ENCODE results near the gene SMARCD2.

SMARCD2 gene

GRCh38 chr17:63830904-63831491 lies 11.5 kb downstream of the SMARCD2 start:
- no peak for DNase-seq

DNA sequence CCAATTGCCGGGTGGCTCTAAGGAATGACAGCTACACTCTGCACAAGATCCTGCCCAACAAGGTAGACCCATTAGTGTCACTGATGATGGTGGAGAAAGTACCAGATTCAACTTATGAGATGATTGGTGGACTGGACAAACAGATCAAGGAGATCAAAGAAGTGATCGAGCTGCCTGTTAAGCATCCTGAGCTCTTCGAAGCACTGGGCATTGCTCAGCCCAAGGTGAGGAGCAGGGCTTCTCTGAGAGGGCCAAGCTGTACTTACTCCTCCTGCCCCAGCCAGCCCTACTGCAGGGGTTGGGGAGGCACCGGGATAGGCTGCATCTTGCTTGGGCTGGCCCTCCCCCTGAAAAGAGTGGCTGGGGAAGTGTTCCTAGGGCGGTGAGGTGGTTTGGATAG lies 12.2 kb downstream of the SMARCD2 start:
- no peak for DNase-seq

DNA sequence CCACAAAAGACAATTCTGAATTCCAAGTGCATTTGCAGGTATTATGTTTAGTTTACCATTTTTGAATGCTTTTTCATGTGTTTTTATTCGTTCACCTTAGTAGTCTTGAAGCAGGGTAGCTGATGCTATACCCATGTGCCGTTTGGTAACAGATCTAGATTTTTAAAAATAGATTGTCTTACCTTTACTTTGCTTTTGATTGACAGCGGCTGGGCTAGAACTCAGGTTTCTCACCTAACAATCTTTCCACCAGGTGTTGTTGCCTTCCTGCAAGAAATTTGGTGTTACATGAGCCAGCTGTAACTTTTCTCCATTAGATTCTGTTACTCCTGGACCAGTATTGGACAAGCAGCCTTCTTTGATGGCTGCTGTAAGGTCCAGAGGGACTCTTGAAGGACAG lies 13.5 kb downstream of the SMARCD2 start:
- DNase-seq: no peak

- peak; percentile 43 for DNase-seq
These were observed 14.7 kb downstream of the SMARCD2 start for GRCh38 chr17:63827801-63828221.

DNA sequence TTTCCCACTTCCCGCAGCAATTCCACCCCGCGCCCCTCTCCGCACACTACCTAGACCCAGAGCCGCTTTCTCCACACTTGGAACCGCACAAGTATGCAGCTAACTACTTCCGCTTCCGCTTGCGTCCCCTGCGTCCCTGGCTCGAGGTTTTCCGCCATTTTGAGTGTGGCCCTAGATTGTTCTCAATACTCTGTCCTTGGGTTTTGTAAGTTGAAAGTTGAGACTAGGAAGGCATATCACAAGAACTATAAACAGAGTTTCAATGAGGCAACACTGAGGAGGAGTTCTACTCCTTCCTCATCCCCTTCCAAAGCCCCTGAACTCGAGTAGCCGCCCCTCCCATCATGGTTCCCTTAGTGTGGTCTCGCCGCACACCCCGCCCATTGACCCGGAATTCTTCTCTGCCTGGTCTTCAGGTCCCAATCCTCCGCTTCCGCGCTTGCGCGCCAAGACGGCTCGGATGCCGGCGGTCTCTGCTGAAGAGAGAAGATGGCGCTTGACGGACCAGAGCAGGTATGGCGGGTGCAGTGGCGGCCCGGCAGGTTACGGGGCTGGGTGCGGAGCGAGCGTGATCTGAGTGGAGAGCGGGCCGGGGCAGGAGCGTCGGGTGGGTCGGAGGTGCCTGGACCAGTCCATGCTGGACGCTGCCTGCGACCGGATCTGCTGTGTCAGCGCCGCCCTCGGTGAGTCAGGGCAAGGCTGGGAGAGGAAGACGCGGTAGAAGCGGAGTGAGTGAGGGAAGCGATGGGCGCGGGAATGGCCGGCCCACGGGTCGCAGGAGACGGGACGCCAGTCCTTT lies 15.3 kb downstream of the SMARCD2 start, which contains the start of the genes FTSJ3 and PSMC5:
FTSJ3 (minus strand) TSS at position 662 of the 799 bp plus-strand sequence. CDS start 761 bp downstream, outside the sequence.
PSMC5 (plus strand) TSS at position 430 of the 799 bp plus-strand sequence; CDS start at position 490, 60 bp downstream.
- DNase-seq: peak; percentile 98

DNA sequence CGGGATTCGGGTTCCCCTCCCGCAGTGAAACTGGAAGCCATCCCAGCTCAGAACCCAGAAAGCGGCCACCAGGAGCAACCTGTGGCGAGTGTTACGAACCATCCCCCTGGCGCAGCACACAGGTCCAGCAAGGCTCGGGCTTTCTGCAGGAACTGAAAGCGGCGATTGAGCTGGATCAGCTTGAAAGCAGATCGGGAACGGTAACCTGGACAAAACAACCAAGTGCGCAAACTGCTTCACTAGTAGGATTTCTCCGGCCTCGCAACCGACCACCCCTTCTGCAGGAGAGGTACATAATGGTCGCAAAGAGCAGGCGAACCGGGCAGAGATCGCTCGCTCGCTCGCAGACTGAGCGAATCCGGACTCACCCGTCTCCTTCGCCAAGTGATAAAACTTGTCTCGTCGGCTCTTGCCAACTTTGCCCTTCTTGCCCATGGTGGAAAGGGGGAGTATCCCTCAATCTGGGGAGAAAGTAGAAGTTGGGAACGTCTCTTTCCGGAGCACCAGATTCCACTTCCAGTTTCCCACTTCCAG lies 15.9 kb downstream of the SMARCD2 start:
- DNase-seq: peak; percentile 53

DNA sequence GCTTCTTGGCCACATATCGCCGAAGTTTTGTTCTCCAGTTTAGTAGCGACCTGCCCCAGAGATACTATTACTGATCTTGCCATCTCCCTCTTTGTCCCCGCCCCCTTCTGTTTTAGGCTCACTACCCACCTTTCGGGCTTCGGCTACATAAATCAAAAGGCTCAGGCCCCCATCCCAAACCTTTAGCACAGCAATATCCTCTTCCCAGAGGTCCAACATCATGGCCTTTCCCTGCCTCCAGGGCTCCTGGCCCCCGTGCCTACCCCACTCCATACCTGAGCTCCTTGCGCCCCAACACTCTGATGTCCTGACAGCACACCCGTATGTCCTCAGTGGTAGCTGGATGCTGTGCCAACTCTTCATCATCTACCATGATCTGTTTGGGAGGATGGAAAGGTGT lies 18.1 kb downstream of the SMARCD2 start:
- no peak for DNase-seq

DNA sequence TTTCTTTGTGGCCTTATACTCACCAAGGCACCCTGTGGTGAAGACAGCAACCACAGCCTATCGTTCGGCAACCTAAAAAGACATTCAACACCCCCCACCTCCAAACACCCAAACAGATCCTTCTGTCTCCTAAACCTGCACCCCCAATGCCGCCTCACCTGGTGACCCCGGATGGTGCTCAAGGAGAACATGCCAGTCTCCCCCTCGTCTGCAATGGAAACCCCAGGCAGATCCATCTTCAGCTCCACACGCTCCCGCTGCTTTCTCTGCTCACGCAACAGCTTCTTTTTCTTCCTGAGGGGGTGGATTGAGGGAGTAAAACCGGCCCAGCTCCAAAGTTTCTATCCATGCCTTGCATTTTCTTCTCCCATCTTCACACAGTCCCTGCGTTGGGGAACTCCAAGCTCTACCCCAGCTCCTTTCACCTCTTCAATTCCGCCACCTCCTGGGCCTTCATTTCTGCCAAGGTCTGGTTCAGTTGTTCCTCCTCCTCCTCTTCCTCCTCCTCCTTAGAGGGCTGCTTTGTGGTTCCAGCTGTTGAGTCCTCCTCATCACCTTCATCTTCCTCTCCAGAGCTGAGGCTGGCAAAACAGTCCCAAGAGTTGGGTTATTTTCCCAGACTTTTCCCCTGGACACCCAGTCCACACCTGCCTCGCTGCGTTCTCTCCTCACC lies 18.7 kb downstream of the SMARCD2 start:
- DNase-seq: no peak

DNA sequence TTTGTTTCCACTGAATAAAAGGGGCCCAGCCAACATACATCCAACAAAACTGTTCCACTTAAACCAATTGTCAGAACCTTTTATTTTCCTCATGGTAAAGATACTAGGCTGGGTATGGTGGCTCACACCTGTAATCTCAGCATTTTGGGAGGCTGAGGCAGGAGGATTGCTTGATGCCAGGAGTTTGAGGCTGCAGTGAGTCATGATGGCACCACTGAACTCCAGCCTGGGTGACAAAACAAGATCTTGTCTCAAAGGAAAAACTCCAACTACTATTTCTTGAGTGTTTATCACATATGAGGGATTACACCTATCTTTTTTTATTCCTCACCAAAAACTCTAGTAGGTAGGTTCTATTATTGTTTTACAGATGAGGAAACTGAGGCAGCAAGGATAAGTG lies 19.9 kb downstream of the SMARCD2 start:
- no peak for DNase-seq

DNA sequence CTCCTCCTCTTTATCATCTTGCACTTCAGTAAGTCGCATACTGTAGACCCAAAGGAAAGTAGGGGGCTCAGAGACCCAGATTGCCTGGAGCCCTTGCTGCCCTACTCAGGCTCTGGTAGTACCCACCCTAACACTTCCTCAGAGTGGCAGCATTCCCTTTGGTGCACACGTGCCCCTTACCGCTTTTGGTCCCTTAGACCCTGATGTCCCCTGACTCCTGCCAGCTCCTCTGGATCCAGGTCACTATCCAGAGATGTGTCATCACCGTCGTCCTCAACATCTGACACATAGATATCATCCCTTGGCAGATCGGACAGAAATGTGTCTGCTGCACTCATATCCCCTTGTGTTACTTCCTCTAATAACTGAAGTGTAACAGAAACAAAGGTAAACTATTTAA lies 20.7 kb downstream of the SMARCD2 start:
- DNase-seq: no peak

GRCh38 chr17:63820963-63821561 lies 21.4 kb downstream of the SMARCD2 start:
- no peak for DNase-seq

- DNase-seq: no peak
These were observed 22.6 kb downstream of the SMARCD2 start for GRCh38 chr17:63819585-63820537.

GRCh38 chr17:63819131-63819530 lies 23.4 kb downstream of the SMARCD2 start:
- DNase-seq: no peak

DNA sequence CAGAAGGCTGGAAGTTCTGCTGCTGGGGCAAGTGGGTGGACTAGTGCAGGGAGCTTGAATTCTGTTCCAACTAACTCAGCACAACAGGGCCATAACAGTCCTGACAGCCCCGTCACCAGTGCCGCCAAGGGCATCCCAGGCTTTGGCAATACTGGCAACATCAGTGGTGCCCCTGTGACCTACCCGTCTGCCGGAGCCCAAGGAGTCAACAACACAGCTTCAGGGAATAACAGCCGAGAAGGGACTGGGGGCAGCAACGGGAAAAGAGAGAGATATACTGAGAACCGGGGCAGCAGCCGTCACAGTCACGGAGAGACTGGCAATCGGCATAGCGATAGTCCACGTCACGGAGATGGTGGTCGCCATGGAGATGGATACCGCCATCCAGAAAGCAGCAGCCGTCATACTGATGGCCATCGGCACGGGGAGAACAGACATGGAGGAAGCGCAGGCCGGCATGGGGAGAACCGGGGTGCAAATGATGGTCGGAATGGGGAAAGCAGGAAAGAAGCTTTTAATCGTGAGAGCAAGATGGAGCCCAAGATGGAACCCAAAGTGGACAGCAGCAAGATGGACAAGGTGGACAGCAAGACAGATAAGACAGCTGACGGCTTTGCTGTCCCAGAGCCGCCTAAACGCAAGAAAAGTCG lies 24.6 kb downstream of the SMARCD2 start:
- no peak for DNase-seq

GRCh38 chr17:63816669-63817068 lies 25.8 kb downstream of the SMARCD2 start:
- no peak for DNase-seq

- no peak for DNase-seq
These were observed 26.4 kb downstream of the SMARCD2 start for GRCh38 chr17:63816123-63816522.

DNA sequence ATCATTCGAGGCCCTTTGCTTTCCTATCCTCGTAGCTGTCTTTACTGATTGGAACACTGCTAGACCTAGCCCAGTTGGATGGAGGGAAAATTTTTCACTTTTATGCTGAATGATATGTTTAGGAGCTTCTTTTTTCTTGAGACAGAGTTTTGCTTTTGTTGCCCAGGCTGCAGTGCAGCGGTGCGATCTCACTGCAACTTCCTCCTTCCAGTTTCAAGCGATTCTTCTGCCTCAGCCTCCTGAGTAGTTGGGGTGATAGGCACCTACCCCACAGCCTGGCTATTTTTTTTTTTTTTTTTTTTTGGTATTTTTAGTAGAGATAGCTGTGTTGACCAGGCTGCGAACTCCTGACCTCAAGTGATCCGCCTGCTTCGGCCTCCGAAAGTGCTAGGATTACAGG lies 32.5 kb downstream of the SMARCD2 start:
- DNase-seq: no peak

GRCh38 chr17:63805591-63805990 lies 36.9 kb downstream of the SMARCD2 start:
- DNase-seq: no peak

- DNase-seq: no peak
These were observed 38.2 kb downstream of the SMARCD2 start for GRCh38 chr17:63804328-63804727.

GRCh38 chr17:63800783-63801182 lies 41.7 kb downstream of the SMARCD2 start:
- no peak for DNase-seq

- no peak for DNase-seq
These were observed 43.8 kb downstream of the SMARCD2 start for GRCh38 chr17:63798572-63799106.

All from NCI-H82 (cell line).